Activated CD8-positive, alpha-beta T cell treated with anti-CD3 and anti-CD28 coated beads for 36 hours (primary cell): ENCODE results near the gene RHOT1. TPM values are rescaled to one million over a fixed set of nuclear protein-coding genes. Genes with fewer than 3 reads are reported as not detected.

Experiments used
- ATAC-seq: fragments of 200-7000 bp; cut with Tn5 transposase; one replicate; pipeline ENCODE4 v1.10.0; 2021; ENCODE audit warnings: mild to moderate bottlenecking, moderate library complexity
- CTCF ChIA-PET: fragments of 350-600 bp; sonication (Branson Sonifier 250); formaldehyde crosslinking; loops from one replicate; lab custom pipeline; 2021; ENCODE audit warnings: antibody characterized with exemption; lab: Charles Lee
- POLR2A ChIA-PET: fragments of 350-600 bp; sonication (Branson Sonifier 250); formaldehyde crosslinking; loops from one replicate; lab custom pipeline; 2021; ENCODE audit warnings: antibody characterized with exemption; lab: Charles Lee
- DNase-seq: peaks from one replicate; pipeline ENCODE4 v3.0.0-alpha.2; 2020
- H3K27ac Mint-ChIP-seq: one replicate; pipeline ENCODE4 v1.8.0; 2021; ENCODE audit warnings: mild to moderate bottlenecking, mixed read lengths
- H3K27me3 Mint-ChIP-seq: one replicate; pipeline ENCODE4 v1.8.0; 2021; ENCODE audit warnings: mixed read lengths
- H3K36me3 Mint-ChIP-seq: one replicate; pipeline ENCODE4 v1.8.0; 2021; ENCODE audit warnings: low read depth, mixed read lengths
- H3K4me1 Mint-ChIP-seq: one replicate; pipeline ENCODE4 v1.8.0; 2021; ENCODE audit warnings: low read depth, mixed read lengths
- H3K4me3 Mint-ChIP-seq: one replicate; pipeline ENCODE4 v1.8.0; 2021; ENCODE audit warnings: mild to moderate bottlenecking, moderate library complexity, mixed read lengths
- H3K9me3 Mint-ChIP-seq: one replicate; pipeline ENCODE4 v1.8.0; 2021; ENCODE audit warnings: mixed read lengths
- CTCF ChIP-seq: fragments of 200-600 bp; IDR thresholded peaks from one replicate; pipeline ENCODE4 v1.8.0; 2022; ENCODE audit warnings: antibody characterized with exemption, mild to moderate bottlenecking
- intact Hi-C: fragments of 100-400 bp; cut with micrococcal nuclease; formaldehyde crosslinking; loops from one replicate; pipeline ENCODE4 v1.10.0; 2022
- total RNA-seq, 2 experiments: library from RNA; stranded (reverse); gene quantifications; one replicate each; pipeline ENCODE4 v1.2.3, GENCODE V29; 2021

The RHOT1 gene
- total RNA-seq, 2 experiments from 2014 or later = 25.8 to 27.2 TPM

- intact Hi-C loops = no loop called here
- Mint-ChIP-seq H3K27me3 (no peaks in the 10 kb centered on the region), H3K9me3 (no peaks in the 10 kb centered on the region), H3K27ac (no peak overlapping the region), H3K4me1 (no peaks in the 10 kb centered on the region), H3K4me3 (no peak overlapping the region), H3K36me3 (peaks cover 11% of the 10 kb centered on the region)
- CTCF ChIA-PET = no interaction called here
- TF ChIP-seq CTCF = no peak
- POLR2A ChIA-PET = interaction anchor here (0.6 kb wide), 1 partner anchor 11 kb away, joined by 6 read pairs; no protein-coding TSS in a partner anchor
- DNase-seq = no peak
- ATAC-seq = no peak
Measured at GRCh38 chr17:32185875-32186274, 43.6 kb downstream of the RHOT1 start.

- Mint-ChIP-seq H3K4me1 (no peaks in the 10 kb centered on the region), H3K27me3 (no peaks in the 10 kb centered on the region), H3K27ac (no peak overlapping the region), H3K4me3 (no peak overlapping the region), H3K36me3 (peaks cover 4% of the 10 kb centered on the region), H3K9me3 (no peaks in the 10 kb centered on the region)
- no peak for TF ChIP-seq CTCF
- no peak for DNase-seq
- no peak for ATAC-seq
- intact Hi-C loops = no loop called here
- ChIA-PET CTCF (interaction anchor here (1.2 kb wide), 1 partner anchor 12 kb away, joined by 4 read pairs; no protein-coding TSS in a partner anchor), POLR2A (no interaction called here)
Measured at GRCh38 chr17:32187271-32187670, 45.0 kb downstream of the RHOT1 start.

GRCh38 chr17:32189343-32189742, 47.0 kb downstream of the RHOT1 start:
- Mint-ChIP-seq H3K9me3 (no peaks in the 10 kb centered on the region), H3K4me3 (no peak overlapping the region), H3K4me1 (no peaks in the 10 kb centered on the region), H3K27ac (no peak overlapping the region), H3K36me3 (peaks cover 9% of the 10 kb centered on the region), H3K27me3 (no peaks in the 10 kb centered on the region)
- DNase-seq = no peak
- no peak for ATAC-seq
- ChIA-PET CTCF (interaction anchor here (0.9 kb wide), 1 partner anchor 218 kb away, joined by 3 read pairs; no protein-coding TSS in a partner anchor), POLR2A (no interaction called here)
- no peak for TF ChIP-seq CTCF
- intact Hi-C loops = no loop called here

GRCh38 chr17:32191306-32191705, 49.0 kb downstream of the RHOT1 start:
- no peaks in the 10 kb centered on the region for H3K9me3 Mint-ChIP-seq
- H3K4me1 Mint-ChIP-seq = peaks cover under 1% of the 10 kb centered on the region
- DNase-seq = no peak
- H3K4me3 Mint-ChIP-seq = no peak overlapping the region
- peaks cover 12% of the 10 kb centered on the region for H3K36me3 Mint-ChIP-seq
- no peaks in the 10 kb centered on the region for H3K27me3 Mint-ChIP-seq
- no peak for ATAC-seq
- TF ChIP-seq CTCF = no peak
- POLR2A ChIA-PET = no interaction called here
- H3K27ac Mint-ChIP-seq = no peak overlapping the region
- intact Hi-C loops = no loop called here
- CTCF ChIA-PET = interaction anchor here (1.9 kb wide), 1 partner anchor 12 kb away, joined by 6 read pairs; no protein-coding TSS in a partner anchor

GRCh38 chr17:32192379-32192778, 50.1 kb downstream of the RHOT1 start:
- peaks cover 16% of the 10 kb centered on the region for H3K36me3 Mint-ChIP-seq
- ChIA-PET POLR2A (no interaction called here), CTCF (interaction anchor here (1.9 kb wide), 1 partner anchor 11 kb away, joined by 6 read pairs; no protein-coding TSS in a partner anchor)
- TF ChIP-seq CTCF = no peak
- DNase-seq (no peak), ATAC-seq (no peak)
- H3K4me3 Mint-ChIP-seq = no peak overlapping the region
- intact Hi-C loops = no loop called here
- H3K27ac Mint-ChIP-seq = no peak overlapping the region
- H3K9me3 Mint-ChIP-seq = no peaks in the 10 kb centered on the region
- H3K4me1 Mint-ChIP-seq = peaks cover 2% of the 10 kb centered on the region
- no peaks in the 10 kb centered on the region for H3K27me3 Mint-ChIP-seq
